Sigmoid colon (tissue), 7 donors: ENCODE measurements around the gene RFPL3. TPM values are rescaled to one million over a fixed set of nuclear protein-coding genes. Genes with fewer than 3 reads are reported as not detected.

Experiments
- DNase-seq: peaks from one replicate; pipeline ENCODE4 v3.0.0-alpha.2; 2019
- H3K27ac ChIP-seq, 4 donors: fragments of 200-600 bp; sonication (generic); one replicate each; pipeline ENCODE4 v1.5.1; 2016 to 2019; ENCODE audit warnings: mild to moderate bottlenecking in 1 of 4
- H3K27me3 ChIP-seq, 3 donors: fragments of 200-600 bp; sonication (generic); one replicate each; pipeline ENCODE4 v1.5.1; 2019; ENCODE audit warnings: mild to moderate bottlenecking in 1 of 3
- H3K36me3 ChIP-seq, 4 donors: fragments of 200-600 bp; sonication (generic); one replicate each; pipeline ENCODE4 v1.5.1; 2016 to 2019
- H3K4me1 ChIP-seq, 4 donors: fragments of 200-600 bp; sonication (generic); one replicate each; pipeline ENCODE4 v1.5.1; 2017 to 2019
- H3K4me3 ChIP-seq, 4 donors: fragments of 200-600 bp; sonication (generic); one replicate each; pipeline ENCODE4 v1.5.1; 2017 to 2019; ENCODE audit warnings: mild to moderate bottlenecking in 2 of 4, moderate library complexity in 1 of 4
- H3K9me3 ChIP-seq, 4 donors: fragments of 200-600 bp in 3 of 4; sonication (generic) in 3 of 4; one replicate each; pipeline versions ENCODE4 v1.5.1 to v1.6.1; 2013 to 2019
- CTCF ChIP-seq, 4 experiments: fragments of 450-650 bp in 3 of 4; fragments of 200-600 bp in 1 of 4; IDR thresholded peaks; one replicate each; pipeline ENCODE4 v1.5.1; 2016 to 2019; ENCODE audit warnings: antibody characterized with exemption in 4 of 4, mild to moderate bottlenecking in 3 of 4, moderate library complexity in 2 of 4
- EP300 ChIP-seq, 4 donors: sonication (generic); formaldehyde crosslinking; IDR thresholded peaks; one replicate each; pipeline ENCODE4 v1.6.1; 2017; ENCODE audit warnings: antibody characterized with exemption in 4 of 4
- POLR2A ChIP-seq, 2 donors: fragments of 450-650 bp; IDR thresholded peaks; one replicate each; pipeline ENCODE4 v1.6.1; 2016; ENCODE audit warnings: antibody characterized with exemption in 2 of 2, mild to moderate bottlenecking in 2 of 2, moderate library complexity in 2 of 2
- POLR2AphosphoS5 ChIP-seq, 4 donors: sonication (generic); formaldehyde crosslinking; IDR thresholded peaks; one replicate each; pipeline ENCODE4 v1.6.1; 2017; ENCODE audit warnings: antibody characterized with exemption in 4 of 4
- WGBS, 2 donors: extraction: QIAGEN DNeasy Blood & Tissue Kit; methylation state at CpG; one replicate each; pipeline ENCODE4 v1.1.7; 2013; 5-methylcytosine and 5-hydroxymethylcytosine counted together
- intact Hi-C: fragments of 100-400 bp; cut with DNase I; formaldehyde crosslinking; loops from one replicate; pipeline ENCODE4 v1.15.1; 2023
- polyA plus RNA-seq, 3 donors: library from polyadenylated mRNA; stranded (reverse); fragments of 200-250 nt; gene quantifications; one replicate each; pipeline ENCODE4 v1.2.3, GENCODE V29; 2013
- total RNA-seq, 4 donors: library from RNA; depleted of rRNA; stranded (reverse); fragments of >200 nt; gene quantifications; one replicate each; pipeline ENCODE4 v1.1.0, GENCODE V29; 2016
- donor health status: healthy with polysubstance abuse.
- donor health status: Bipolar disorder and iron deficiency.
- donor health status: healthy.

The RFPL3 gene
- total and polyA plus RNA-seq, 7 donors, result not detected

GRCh38 chr22:32396255-32396654 lies 38.6 kb downstream of the RFPL3 start:
- 71 to 92% methylated on average over 1 of the region's 1 CpG for WGBS, 2 donors
- Histone ChIP-seq H3K27me3 (no peaks in the 10 kb centered on the region), H3K4me3 (no peak overlapping the region), H3K36me3 (peaks cover 33 to 100% (median 84%) of the 10 kb centered on the region in 4 donors), H3K4me1 (no peaks in the 10 kb centered on the region), H3K27ac (no peak overlapping the region), H3K9me3 (no peaks in the 10 kb centered on the region)
- no peak for TF ChIP-seq CTCF (IDR thresholded peaks at IDR 0.05)
- no peak for TF ChIP-seq POLR2A (IDR thresholded peaks at IDR 0.05)
- TF ChIP-seq POLR2AphosphoS5 (IDR thresholded peaks at IDR 0.05), result no peak
- no peak for TF ChIP-seq EP300 (IDR thresholded peaks at IDR 0.05)
- intact Hi-C loops, result no loop called here
- no peak for DNase-seq

- Histone ChIP-seq H3K27ac (no peak overlapping the region), H3K4me3 (no peak overlapping the region), H3K27me3 (no peaks in the 10 kb centered on the region), H3K4me1 (no peaks in the 10 kb centered on the region), H3K9me3 (no peaks in the 10 kb centered on the region), H3K36me3 (peaks cover 33 to 100% (median 88%) of the 10 kb centered on the region in 4 donors)
- DNase-seq, result no peak
- 64 to 84% methylated on average over 5 of the region's 5 CpGs for WGBS, 2 donors
- intact Hi-C loops, result no loop called here
- TF ChIP-seq POLR2AphosphoS5 (IDR thresholded peaks at IDR 0.05) (no peak), CTCF (IDR thresholded peaks at IDR 0.05) (no peak), POLR2A (IDR thresholded peaks at IDR 0.05) (no peak), EP300 (IDR thresholded peaks at IDR 0.05) (no peak)
These were observed 39.1 kb downstream of the RFPL3 start for GRCh38 chr22:32396746-32397145.

GRCh38 chr22:32401486-32401885 lies 43.8 kb downstream of the RFPL3 start:
- intact Hi-C loops, result no loop called here
- Histone ChIP-seq H3K27me3 (no peaks in the 10 kb centered on the region), H3K9me3 (no peaks in the 10 kb centered on the region), H3K27ac (no peak overlapping the region), H3K4me3 (no peak overlapping the region), H3K36me3 (peaks cover 6 to 100% (median 60%) of the 10 kb centered on the region in 4 donors), H3K4me1 (no peaks in the 10 kb centered on the region)
- TF ChIP-seq CTCF (IDR thresholded peaks at IDR 0.05), result no peak
- TF ChIP-seq POLR2AphosphoS5 (IDR thresholded peaks at IDR 0.05), result no peak
- no peak for TF ChIP-seq POLR2A (IDR thresholded peaks at IDR 0.05)
- TF ChIP-seq EP300 (IDR thresholded peaks at IDR 0.05), result no peak
- WGBS, 2 donors, result 42 to 70% methylated on average over 4 of the region's 4 CpGs
- no peak for DNase-seq

GRCh38 chr22:32404021-32404420 lies 46.4 kb downstream of the RFPL3 start:
- H3K9me3 ChIP-seq, result no peaks in the 10 kb centered on the region
- H3K4me1 ChIP-seq, result peaks cover 0 to 11% (median 4%) of the 10 kb centered on the region in 4 donors
- H3K36me3 ChIP-seq, result peaks cover 6 to 98% (median 54%) of the 10 kb centered on the region in 4 donors
- no peak for TF ChIP-seq CTCF (IDR thresholded peaks at IDR 0.05)
- no peak for TF ChIP-seq EP300 (IDR thresholded peaks at IDR 0.05)
- no peak for TF ChIP-seq POLR2A (IDR thresholded peaks at IDR 0.05)
- TF ChIP-seq POLR2AphosphoS5 (IDR thresholded peaks at IDR 0.05), result no peak
- no peaks in the 10 kb centered on the region for H3K27me3 ChIP-seq
- no peak overlapping the region for H3K4me3 ChIP-seq
- intact Hi-C loops, result no loop called here
- H3K27ac ChIP-seq, result no peak overlapping the region
- DNase-seq, result no peak
- WGBS, 2 donors, result 84 to 93% methylated on average over 2 of the region's 2 CpGs

- 62 to 88% methylated on average over 3 of the region's 3 CpGs for WGBS, 2 donors
These were observed 49.6 kb downstream of the RFPL3 start for GRCh38 chr22:32407312-32407711.

More at GRCh38 chr22:32407312-32407711, 49.6 kb downstream of the RFPL3 start:
- no peak overlapping the region for H3K27ac ChIP-seq
- H3K36me3 ChIP-seq, result peaks cover 6 to 65% (median 30%) of the 10 kb centered on the region in 4 donors
- TF ChIP-seq CTCF (IDR thresholded peaks at IDR 0.05), result no peak
- no peak for TF ChIP-seq POLR2A (IDR thresholded peaks at IDR 0.05)
- no peak for TF ChIP-seq EP300 (IDR thresholded peaks at IDR 0.05)
- TF ChIP-seq POLR2AphosphoS5 (IDR thresholded peaks at IDR 0.05), result no peak
- no peak for DNase-seq
- no peaks in the 10 kb centered on the region for H3K9me3 ChIP-seq
- intact Hi-C loops, result no loop called here
- H3K27me3 ChIP-seq, result no peaks in the 10 kb centered on the region
- no peak overlapping the region for H3K4me3 ChIP-seq
- peaks cover 0 to 31% (median 22%) of the 10 kb centered on the region in 4 donors for H3K4me1 ChIP-seq
